Left colon (tissue), 2 donors: ENCODE measurements around the gene TTC39B. TPM values are rescaled to one million over a fixed set of nuclear protein-coding genes. Genes with fewer than 3 reads are reported as not detected.
"Not testable (repeated sequence)": the region's sequence is repeated elsewhere in the genome, so short reads cannot be mapped to it uniquely, and the experiment has no call there.

Experiments used
- ATAC-seq: fragments of 200-7000 bp; cut with Tn5 transposase; one replicate; pipeline ENCODE4 v1.9.1; 2020; ENCODE audit warnings: mild to moderate bottlenecking, moderate library complexity
- DNase-seq, 2 donors: peaks; one replicate each; pipeline ENCODE4 v3.0.0-alpha.2; 2020
- intact Hi-C, 2 donors: fragments of 100-400 bp; cut with DNase I in 1 of 2; cut with micrococcal nuclease in 1 of 2; formaldehyde crosslinking; loops; one replicate each; pipeline versions ENCODE4 v1.11.2 to v1.14.0; 2022; cut with DNase I, micrococcal nuclease
- total RNA-seq, 2 donors: library from RNA; stranded (reverse); fragmentation: NEBNext Ultra II Directional; extraction: Animal tissue kit (Norgen Biotek cat#: 25700); gene quantifications; one replicate each; pipeline ENCODE4 v1.2.1, GENCODE V29; 2021
- donor health status: DM: no; HTN: no; CAD: no.
- donor health status: DM: yes; HTN: yes; CAD: no.

TTC39B gene
- total RNA-seq, 2 donors from 2014 or later = 45.3 to 50.5 TPM

GRCh38 chr9:15240927-15241326, 66.1 kb downstream of the TTC39B start:
- intact Hi-C loops = no loop called here
- ATAC-seq (no peak), DNase-seq (no peak)

DNA sequence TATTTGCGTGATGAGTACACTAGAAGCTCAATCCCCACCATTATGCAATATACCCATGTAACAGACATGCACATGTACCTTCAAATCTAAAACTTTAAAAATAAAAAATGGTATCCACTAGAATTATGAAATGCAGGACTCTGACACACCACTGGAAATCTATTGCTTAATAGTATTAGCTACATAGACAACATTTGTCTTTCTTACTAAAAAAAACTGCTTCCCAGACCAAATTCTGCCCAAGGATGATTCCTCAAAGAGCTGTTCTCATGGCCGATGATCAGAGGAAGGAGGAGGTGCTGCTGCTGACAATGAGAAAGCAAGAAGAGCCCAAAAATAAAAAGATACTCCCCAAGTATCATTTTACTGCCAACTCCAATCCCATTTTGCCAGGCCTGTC, 67.2 kb downstream of the TTC39B start:
- no peak for DNase-seq
- intact Hi-C loops = no loop called here
- ATAC-seq = no peak

- intact Hi-C loops = no loop called here
- DNase-seq (no peak), ATAC-seq (no peak)
These were observed 68.4 kb downstream of the TTC39B start for GRCh38 chr9:15238646-15239045.

DNA sequence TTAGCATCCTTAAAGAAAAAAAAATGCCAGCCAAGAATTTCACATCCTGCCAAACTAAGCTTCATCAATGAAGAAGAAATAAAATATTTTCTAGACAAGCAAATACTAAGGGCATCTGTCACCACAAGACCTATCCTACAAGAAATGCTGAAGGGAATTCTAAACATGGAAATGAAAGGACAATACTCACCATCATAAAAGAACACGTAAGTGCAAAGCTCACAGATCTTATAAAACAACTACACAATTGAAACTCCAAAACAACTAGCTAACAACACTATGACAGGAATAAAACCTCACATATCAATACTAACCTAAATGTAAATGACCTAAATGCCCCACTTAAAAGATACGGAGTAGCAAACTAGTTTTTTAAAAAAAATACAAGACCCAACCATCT, 71.4 kb downstream of the TTC39B start:
- intact Hi-C loops = no loop called here
- peak; percentile 73 for ATAC-seq
- no peak for DNase-seq

GRCh38 chr9:15233941-15234490, 73.0 kb downstream of the TTC39B start:
- DNase-seq, ATAC-seq, intact Hi-C loops: not testable (repeated sequence)

- ATAC-seq, DNase-seq, intact Hi-C loops: not testable (repeated sequence)
These were observed 74.2 kb downstream of the TTC39B start for GRCh38 chr9:15232706-15233280.

DNA sequence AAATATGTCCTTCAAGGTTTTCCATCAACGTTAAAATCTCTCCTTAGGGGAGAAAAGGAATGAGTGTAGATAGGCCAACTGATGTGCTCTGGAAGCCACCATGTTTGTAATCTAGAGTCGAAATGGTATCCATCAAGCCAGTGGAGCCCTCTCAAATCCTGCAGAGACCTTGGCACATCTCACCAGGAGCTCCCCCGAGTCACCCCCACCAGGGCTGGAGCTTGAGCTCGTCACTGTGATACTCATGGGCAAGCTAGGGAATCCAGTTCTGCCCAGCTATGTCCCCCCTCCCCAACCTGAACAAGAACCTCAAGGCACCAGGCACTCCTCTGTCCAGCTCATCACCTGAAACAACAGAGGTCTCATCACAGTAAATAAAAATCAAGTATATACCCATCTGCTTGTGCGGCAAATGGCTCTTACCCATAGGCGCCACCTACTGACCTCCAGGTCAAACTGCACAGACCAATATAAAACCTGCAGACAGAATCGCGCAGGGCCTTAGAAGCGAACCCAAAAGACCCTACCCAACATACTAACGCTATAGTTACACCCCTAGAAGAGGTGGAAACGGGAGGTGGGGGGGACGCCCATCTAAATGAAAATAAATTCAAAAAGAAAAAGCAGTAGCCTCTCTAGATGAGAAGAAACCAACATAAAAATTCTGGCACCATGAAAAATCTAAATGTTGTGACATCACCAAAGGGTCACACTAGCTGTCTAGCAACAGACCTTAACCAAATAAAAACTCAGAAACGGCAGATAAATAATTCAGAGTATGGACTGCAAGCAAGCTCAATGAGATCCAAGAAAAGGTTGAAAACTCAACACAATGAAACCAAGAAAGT, 75.0 kb downstream of the TTC39B start:
- no peak for DNase-seq
- intact Hi-C loops = no loop called here
- peak; percentile 44 for ATAC-seq

DNA sequence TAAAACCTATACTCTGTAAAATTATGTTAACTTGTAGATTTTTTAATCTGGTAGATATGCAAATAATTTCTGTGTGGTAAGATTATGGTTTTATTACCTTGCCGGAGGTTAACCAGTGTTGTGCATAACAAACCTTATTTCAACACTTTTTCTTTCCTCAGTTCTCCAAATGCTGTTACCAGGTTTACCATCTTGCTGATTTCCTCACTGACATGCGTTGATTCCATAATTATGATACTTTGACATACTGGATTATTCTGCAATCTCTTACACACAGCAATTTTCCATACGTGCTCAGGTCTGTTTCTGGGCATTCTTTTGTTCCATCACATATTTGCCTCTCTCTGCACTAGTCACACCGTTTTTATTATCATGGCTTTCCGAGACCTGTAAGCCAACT, 77.6 kb downstream of the TTC39B start:
- DNase-seq (no peak), ATAC-seq (peak; percentile 58)
- intact Hi-C loops = no loop called here

GRCh38 chr9:15227491-15227890, 79.5 kb downstream of the TTC39B start:
- DNase-seq (no peak), ATAC-seq (no peak)
- intact Hi-C loops = no loop called here

GRCh38 chr9:15225564-15226126, 81.4 kb downstream of the TTC39B start:
- intact Hi-C loops = no loop called here
- no peak for ATAC-seq
- no peak for DNase-seq

- no peak for DNase-seq
- intact Hi-C loops = no loop called here
- ATAC-seq = no peak
These were observed 84.7 kb downstream of the TTC39B start for GRCh38 chr9:15222313-15222712.

DNA sequence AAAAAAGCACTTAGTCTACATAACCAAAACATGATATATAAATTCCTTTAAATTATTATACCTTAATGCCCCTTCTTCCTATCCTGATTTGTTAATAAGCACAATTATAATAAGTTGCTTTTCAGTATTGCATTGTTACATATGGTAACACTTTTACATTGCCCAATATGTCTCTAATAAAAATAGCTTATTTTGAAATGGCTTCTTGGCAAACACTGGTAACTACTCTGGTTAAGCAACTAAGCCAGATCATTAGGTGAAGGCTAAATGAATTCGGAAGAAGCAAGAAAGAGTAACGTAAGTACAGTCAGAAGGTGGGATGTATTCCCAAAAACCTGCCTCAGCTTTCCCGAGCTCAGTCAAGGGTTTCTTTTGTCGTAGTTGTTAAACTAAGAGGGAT, 85.3 kb downstream of the TTC39B start:
- intact Hi-C loops = no loop called here
- DNase-seq (no peak), ATAC-seq (no peak)

- intact Hi-C loops = no loop called here
- ATAC-seq = no peak
- no peak for DNase-seq
These were observed 86.2 kb downstream of the TTC39B start for GRCh38 chr9:15220658-15221318.

DNA sequence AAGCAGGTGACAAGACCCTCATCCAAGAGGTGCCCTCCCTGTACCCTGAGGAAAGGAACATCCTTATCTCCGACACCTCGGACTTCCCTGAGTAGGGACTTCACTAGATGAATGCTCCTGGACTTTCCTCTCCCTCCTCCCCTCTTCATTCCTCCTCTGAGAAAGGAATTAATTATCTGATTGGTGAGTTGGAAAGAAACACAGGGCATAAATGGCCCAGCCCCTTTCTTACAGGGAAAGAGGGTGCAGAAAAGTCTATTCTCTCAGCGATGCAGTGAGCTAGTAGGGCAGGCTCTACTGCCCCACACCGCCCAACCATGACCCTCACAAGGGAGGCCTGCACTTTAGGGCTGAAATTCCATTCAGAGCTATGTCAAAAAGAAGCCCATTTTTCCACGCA, 87.5 kb downstream of the TTC39B start:
- DNase-seq (no peak), ATAC-seq (peak; percentile 14)
- intact Hi-C loops = no loop called here

- DNase-seq (no peak), ATAC-seq (peak; percentile 89)
- intact Hi-C loops = no loop called here
These were observed 88.0 kb downstream of the TTC39B start for GRCh38 chr9:15218994-15219393.

DNA sequence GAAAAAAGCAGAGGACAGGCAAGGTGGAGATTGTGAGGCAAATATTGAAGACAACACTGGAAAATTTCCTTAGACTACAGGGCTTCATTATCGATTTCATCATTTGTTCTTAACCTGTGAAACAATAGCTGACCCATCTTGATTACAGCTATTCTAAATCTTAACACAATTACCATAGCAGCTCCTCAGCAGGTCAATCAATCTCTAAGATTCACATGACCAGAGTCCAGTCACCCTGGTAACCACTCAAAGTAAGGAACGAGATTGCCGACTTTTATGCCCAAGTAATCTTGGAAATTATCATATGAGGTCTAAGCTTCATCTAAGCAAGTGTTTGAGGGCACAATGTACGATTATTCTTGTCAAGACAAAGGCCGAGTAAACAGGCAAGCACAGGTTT, 93.8 kb downstream of the TTC39B start:
- ATAC-seq = peak; percentile 73
- DNase-seq = no peak
- intact Hi-C loops = loop anchor here in 1 of 2 donors (5.0 kb wide), 2 partner anchors 209 to 394 kb away; partner anchors contain the start of gene SNAPC3

- no peak for ATAC-seq
- intact Hi-C loops = loop anchor here in 1 of 2 donors (5.0 kb wide), 2 partner anchors 210 to 395 kb away; partner anchors contain the start of gene SNAPC3
- DNase-seq = no peak
These were observed 95.1 kb downstream of the TTC39B start for GRCh38 chr9:15211815-15212495.

DNA sequence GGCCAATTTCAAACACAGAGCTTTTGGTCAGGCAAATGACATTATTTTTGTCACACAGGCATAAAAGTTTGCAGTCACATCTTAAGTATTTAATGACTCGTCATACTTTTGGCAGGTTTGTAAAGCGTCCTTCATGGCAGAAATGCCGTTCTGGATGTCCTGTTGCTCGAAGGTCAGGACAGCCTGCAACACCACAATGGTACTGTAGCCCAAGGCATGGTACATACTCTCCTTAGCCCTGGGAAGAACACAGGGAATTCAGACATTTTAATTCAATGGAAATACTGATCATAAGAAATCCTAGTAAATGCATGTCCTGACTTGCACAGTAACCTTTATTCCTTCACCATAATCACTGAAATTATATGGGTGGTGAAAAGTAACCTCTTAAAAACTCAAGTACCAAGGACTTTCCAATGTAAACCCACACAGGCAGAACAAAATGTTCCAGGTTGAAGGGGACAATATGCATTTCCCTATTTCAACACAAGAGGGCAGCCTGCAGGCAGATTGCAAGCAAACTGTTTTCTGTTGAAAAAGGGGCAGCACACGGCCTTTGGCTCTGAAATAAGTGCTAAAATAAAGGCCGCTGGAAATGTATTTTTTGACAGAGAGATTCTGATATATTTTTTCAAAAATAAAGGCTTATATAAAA, 95.7 kb downstream of the TTC39B start:
- intact Hi-C loops = loop anchor here in 1 of 2 donors (5.0 kb wide), 2 partner anchors 211 to 396 kb away; partner anchors contain the start of gene SNAPC3
- ATAC-seq = peak; percentile 61
- DNase-seq = peak; percentile 42 to 52
